G401.6 (cell line): ENCODE data around the gene PDCD1LG2.
"Not testable (repeated sequence)": the region's sequence is repeated elsewhere in the genome, so short reads cannot be mapped to it uniquely, and the experiment has no call there.

ENCODE experiments used
- FAIRE-seq: peaks from 2 replicates; lab custom pipeline; 2012; peaks lifted over from hg19 to GRCh38; lab: Jason Lieb, UNC

PDCD1LG2 gene

DNA sequence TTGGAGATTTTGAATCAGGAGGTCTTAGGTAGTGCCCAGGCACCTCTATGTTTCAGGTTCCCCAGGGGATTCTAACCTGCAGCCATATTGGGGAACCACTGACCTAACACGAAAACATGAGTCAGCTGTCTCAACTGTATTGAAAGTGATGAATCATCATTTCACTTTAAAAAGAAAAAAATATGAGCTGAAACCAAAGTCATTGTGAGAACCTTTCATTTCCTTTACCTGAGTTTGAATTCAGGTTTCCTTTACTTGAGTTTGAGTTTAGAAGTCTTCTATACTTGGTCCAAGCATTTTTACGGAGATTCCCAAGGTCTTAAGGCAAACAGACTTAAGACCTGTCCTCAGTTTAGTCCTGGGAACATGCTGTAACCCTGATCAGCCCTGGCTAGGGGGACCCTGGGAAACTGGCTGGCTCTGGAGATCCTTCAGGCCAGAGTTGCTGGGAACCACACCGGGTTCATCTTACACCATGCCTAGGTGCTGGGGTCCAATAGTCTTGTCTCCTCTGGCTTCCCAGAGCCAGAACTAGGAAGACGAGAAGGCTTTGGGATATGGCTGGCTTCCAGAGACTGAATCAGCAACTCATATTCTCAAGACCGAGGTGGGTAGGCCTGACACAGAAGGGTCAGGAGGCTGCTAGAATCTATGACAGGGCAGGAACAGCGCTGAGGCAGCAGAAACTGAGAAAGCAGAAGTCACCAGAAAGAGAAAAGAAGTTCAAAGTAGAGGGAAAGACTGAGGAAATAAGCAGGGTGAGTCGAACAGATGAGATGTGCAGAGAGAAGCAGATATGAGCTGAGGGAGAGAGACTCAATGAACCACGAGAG lies 16.4 kb upstream of the PDCD1LG2 start:
- no peak for FAIRE-seq

- FAIRE-seq = not testable (repeated sequence)
Measured at GRCh38 chr9:5494765-5495164, 15.6 kb upstream of the PDCD1LG2 start.

- FAIRE-seq = no peak
Measured at GRCh38 chr9:5499157-5499556, 11.2 kb upstream of the PDCD1LG2 start.

GRCh38 chr9:5499889-5500398 lies 10.4 kb upstream of the PDCD1LG2 start:
- no peak for FAIRE-seq

DNA sequence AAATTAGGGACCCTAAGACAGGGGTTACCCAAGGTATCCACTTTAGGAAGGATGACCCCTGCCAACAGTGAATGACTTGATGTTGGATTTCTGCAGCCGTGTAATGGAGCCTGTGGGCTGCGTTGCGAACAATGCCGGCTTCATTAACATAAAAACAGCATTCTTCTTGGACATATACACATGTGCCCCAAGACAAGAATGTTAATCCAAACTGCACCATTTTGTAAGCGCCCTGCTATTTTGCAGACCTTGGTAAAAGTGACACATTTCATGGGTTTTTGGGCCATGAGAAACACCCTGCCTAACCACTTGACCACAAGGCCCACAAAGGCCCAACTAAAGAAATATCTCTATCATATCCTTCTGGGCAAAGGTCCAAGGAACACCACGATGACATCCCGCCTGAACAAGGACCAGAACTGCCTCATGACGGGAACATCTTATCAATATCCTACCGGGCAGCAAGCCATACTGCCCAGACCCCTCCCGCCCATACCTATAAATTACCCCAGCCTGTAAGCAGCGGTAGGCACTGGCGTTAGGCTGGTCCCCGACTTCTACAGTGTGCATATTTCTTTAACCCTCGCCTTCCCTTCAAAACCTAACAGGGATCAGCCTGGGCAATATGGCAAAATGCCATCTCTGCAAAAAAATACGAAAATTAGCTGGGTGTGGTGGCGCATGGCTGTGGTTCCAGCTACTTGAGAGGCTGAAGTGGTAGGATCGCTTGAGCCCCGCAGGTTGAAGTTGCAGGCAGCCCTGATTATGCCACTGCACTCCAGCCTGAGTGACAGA lies 9.7 kb upstream of the PDCD1LG2 start:
- no peak for FAIRE-seq

DNA sequence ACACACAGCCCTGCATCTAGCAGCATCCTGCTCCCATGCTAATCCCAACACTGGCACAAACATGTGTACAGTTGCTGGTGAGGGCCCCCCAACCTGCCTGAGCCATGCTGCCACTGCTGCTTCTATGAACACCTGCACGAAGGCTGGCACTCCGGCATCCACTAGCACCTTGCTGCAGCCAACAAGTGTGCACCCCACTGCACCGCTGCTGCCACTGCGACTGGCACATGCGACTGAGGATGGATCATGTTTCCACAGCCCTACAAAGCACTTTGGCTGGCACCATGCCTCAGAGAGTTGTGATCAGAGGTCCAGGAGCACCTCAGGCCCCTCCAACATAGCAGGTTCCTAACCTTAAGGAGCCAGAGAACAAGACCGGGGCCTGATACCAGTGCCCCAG lies 7.8 kb upstream of the PDCD1LG2 start:
- no peak for FAIRE-seq

DNA sequence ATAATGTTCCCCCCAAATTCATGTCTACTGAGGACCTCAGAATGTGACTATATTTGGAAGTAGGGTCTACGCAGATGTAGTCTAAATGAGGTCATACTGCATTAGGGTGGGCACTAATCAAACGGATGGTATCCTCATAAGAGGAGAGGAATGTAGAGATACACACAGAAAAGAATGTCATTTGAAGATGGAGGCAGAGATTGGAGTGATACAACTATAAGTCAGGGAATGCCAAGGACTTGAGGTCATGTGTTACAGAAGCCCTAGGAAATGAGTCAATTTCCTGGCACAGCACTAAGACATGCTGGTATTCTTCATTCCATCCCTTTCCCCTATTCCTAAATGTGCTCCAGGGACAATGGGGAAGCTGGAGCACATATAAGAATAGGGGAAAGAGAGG lies 758 bp upstream of the PDCD1LG2 start:
- FAIRE-seq = no peak

GRCh38 chr9:5510989-5511388 lies 658 bp downstream of the PDCD1LG2 start:
- FAIRE-seq = no peak

DNA sequence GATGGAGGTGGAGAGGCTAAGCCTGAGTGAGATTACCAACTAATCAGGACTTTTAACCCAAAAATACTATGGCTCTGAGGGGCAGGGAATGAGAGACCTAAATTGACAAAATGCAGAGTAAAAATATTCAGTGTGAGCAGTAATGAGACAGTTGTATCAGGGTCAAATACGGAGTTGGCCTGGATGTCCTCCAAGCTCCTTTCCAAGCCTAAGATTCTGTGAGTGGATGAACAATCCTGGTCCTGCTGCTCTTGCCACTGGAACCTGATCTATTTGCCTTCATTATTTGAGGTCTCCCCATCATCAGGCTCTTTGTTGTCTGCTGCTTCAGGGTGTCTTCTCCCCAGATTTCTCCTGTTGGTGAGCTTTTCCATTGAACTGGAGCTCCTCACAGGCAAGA lies 1.1 kb downstream of the PDCD1LG2 start:
- FAIRE-seq = no peak

- no peak for FAIRE-seq
Measured at GRCh38 chr9:5511935-5512580, 1.7 kb downstream of the PDCD1LG2 start.

- no peak for FAIRE-seq
Measured at GRCh38 chr9:5512658-5513452, 2.5 kb downstream of the PDCD1LG2 start.

DNA sequence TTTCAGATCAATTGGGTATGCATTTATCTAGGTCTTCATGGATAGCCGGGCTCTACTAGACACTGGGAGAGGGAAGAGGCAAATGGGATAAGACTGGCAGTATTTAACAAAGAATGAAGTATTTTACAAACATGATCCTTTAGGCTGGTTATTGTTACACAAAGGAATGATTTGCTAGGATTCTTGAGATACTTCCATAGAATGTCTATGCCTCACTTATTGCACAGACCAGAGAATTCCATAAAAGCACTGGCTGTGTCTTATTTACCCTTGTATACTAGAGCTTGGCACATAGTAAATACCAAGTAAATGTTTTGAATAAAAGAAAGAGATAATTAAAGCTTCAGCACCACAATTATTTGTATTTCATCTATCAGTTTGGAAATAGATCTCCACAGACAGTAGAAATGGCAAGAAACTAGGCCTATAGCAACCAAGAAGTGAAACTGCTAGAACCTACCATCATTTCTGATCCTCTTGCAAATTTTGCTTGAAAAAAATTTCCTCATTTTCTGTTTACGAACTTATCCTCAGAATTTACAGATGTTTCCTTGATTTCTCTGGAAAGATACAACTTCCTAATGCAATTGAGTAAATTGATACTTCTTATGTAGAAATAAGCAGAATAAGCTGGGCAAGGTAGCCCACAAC lies 3.8 kb downstream of the PDCD1LG2 start:
- no peak for FAIRE-seq

- FAIRE-seq = no peak
Measured at GRCh38 chr9:5514617-5515260, 4.4 kb downstream of the PDCD1LG2 start.

GRCh38 chr9:5515261-5515650 lies 4.9 kb downstream of the PDCD1LG2 start:
- FAIRE-seq = no peak

GRCh38 chr9:5516453-5517220 lies 6.3 kb downstream of the PDCD1LG2 start:
- FAIRE-seq = no peak

DNA sequence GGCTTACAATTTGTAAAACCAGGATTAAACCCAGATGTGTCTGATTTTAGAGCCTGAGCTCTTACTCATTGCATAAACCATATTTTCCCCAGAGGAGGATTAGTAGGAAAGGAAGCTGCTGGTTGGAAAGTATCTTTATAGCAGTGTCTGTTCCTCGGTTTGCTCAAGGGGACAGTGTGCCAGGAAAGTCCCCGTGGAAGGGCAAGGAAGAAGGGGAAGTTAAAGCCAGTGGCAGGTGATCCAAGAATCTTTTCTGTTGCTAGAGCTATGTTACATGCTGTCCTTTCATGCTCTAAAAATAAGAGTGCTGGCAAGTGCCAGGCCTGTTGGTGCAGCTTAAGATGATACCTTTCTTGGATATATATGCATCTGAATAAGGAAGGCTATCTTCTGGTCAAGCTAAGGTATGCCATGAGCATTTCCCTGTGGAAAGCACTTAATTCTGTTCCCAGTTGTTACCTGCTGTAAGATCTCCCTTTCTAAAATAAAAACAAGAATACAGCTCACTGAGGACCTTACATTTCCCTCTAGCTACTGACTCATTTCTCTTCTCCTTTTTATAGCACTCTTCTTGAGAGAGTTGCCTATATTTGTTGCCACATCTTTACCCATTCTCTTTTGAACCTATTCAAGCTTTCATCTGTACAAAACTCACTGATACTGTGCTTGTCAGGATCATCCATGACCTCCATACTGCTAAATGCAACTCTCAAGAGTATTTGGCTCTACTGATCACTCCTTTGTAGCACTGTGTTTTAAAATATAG lies 8.0 kb downstream of the PDCD1LG2 start:
- FAIRE-seq = no peak

- no peak for FAIRE-seq
Measured at GRCh38 chr9:5518937-5519319, 8.6 kb downstream of the PDCD1LG2 start.

DNA sequence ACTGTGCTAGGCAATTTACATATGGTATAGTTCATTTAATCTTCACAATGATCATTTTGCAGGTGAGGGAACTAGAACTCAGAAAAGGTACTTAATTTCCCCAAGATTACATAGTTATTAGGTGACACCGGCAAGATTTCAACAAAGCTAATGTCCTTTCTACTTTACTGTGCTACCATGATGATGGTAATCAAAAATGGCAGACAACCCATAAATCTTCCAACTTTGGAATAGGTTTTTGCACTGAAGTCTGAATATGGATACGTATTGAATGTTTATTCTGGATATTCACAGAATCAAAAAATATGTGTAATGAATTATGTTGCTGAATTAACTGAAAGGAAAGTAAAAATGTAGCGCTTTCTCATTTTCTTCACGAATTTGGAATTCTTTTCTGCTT lies 13.8 kb downstream of the PDCD1LG2 start:
- no peak for FAIRE-seq

DNA sequence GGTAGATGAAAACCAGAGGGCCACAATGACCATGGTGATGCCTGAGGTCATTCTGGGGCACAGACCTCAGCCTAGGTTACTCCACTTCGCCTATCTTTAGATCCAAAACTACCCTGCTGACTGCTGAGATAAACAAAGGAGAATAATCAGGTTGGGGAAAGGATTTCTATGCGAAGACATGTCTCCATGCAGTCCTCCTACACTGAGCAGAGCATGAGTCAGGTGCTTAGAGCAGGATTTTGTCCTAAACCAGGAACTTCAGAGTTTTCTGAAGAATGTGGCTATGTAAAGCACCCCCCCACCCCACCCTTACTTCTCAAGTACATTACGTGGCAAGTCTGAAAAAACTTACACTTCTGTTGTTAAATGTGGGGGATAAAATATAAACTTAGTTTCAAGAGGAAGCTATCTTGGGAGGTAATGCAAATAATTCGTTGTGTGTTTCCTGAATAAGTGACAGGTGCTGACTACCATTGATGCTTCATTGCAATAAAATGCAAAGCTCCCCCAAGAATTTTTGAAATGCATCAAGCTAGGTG lies 19.4 kb downstream of the PDCD1LG2 start:
- FAIRE-seq = no peak
